CD14-positive monocyte (primary cell): ENCODE results near the gene UROS. TPM values are rescaled to one million over a fixed set of nuclear protein-coding genes. Genes with fewer than 3 reads are reported as not detected.

Source experiments
- DNase-seq, 3 donors: peaks; one replicate each; pipeline ENCODE4 v3.0.0-alpha.2; 2011 to 2022
- H2AFZ ChIP-seq: 2 replicates; pipeline ENCODE4 v1.6.0; 2012; ENCODE audit warnings: mild to moderate bottlenecking, low read depth, low read length, inconsistent platforms; ENCODE audit not compliant: insufficient read depth, poor library complexity, severe bottlenecking
- H3K27ac ChIP-seq, 2 donors: 1 replicate in 1 of 2; 2 replicates in 1 of 2; pipeline ENCODE4 v1.5.1; 2012 to 2013; ENCODE audit warnings: low read length in 2 of 2, control low read depth in 1 of 2, inconsistent platforms in 1 of 2, low read depth in 1 of 2, mild to moderate bottlenecking in 1 of 2
- H3K27me3 ChIP-seq, 2 donors: one replicate each; pipeline versions ENCODE4 v1.6.0 to v1.6.1; 2011 to 2013; ENCODE audit warnings: low read length in 2 of 2; ENCODE audit not compliant: control insufficient read depth in 2 of 2, insufficient read depth in 2 of 2
- H3K36me3 ChIP-seq, 2 donors: replicated peaks in 1 of 2; 1 replicate in 1 of 2; 2 replicates in 1 of 2; pipeline versions ENCODE4 v1.5.1 to v1.6.1; 2012 to 2013; ENCODE audit warnings: low read length in 2 of 2, control low read depth in 1 of 2, inconsistent platforms in 1 of 2, mild to moderate bottlenecking in 1 of 2; ENCODE audit not compliant: insufficient read depth in 2 of 2, control insufficient read depth in 1 of 2
- H3K4me1 ChIP-seq, 2 donors: 1 replicate in 1 of 2; 2 replicates in 1 of 2; pipeline versions ENCODE4 v1.5.1 to v1.6.1; 2012 to 2013; ENCODE audit warnings: low read length in 2 of 2, control low read depth in 1 of 2, inconsistent platforms in 1 of 2, mild to moderate bottlenecking in 1 of 2, moderate library complexity in 1 of 2; ENCODE audit not compliant: insufficient read depth in 2 of 2, control insufficient read depth in 1 of 2
- H3K4me2 ChIP-seq: replicated peaks from 2 replicates; pipeline ENCODE3; 2012; ENCODE audit warnings: low read length, moderate library complexity, mild to moderate bottlenecking; ENCODE audit not compliant: poor library complexity, severe bottlenecking; ENCODE audit errors: extremely low read depth
- H3K4me3 ChIP-seq, 3 experiments: fragments of 200-600 bp in 1 of 3; sonication (generic) in 1 of 3; replicated peaks in 1 of 3; 1 replicate in 2 of 3; 2 replicates in 1 of 3; pipeline ENCODE4 v1.5.1; 2011 to 2013; ENCODE audit warnings: low read length in 3 of 3, mild to moderate bottlenecking in 3 of 3, control low read depth in 2 of 3, low read depth in 2 of 3, inconsistent platforms in 1 of 3, moderate library complexity in 1 of 3
- H3K79me2 ChIP-seq: 2 replicates; pipeline ENCODE4 v1.6.0; 2012; ENCODE audit warnings: mild to moderate bottlenecking, control low read depth, inconsistent platforms, low read length, moderate library complexity; ENCODE audit not compliant: insufficient read depth
- H3K9ac ChIP-seq: 2 replicates; pipeline ENCODE4 v1.6.0; 2017; ENCODE audit warnings: low read length, mild to moderate bottlenecking; ENCODE audit not compliant: insufficient read depth, poor library complexity, severe bottlenecking
- H3K9me3 ChIP-seq, 2 donors: replicated peaks in 1 of 2; 1 replicate in 1 of 2; 2 replicates in 1 of 2; pipeline versions ENCODE4 v1.5.1 to v1.6.1; 2012 to 2013; ENCODE audit warnings: low read length in 2 of 2, control low read depth in 1 of 2; ENCODE audit not compliant: control insufficient read depth in 1 of 2, insufficient read depth in 1 of 2
- H4K20me1 ChIP-seq: 2 replicates; pipeline ENCODE4 v1.6.0; 2012; ENCODE audit warnings: mild to moderate bottlenecking, low read length, control low read depth, moderate library complexity; ENCODE audit not compliant: insufficient read depth
- H3K27ac Mint-ChIP-seq, 7 donors: one replicate each; pipeline ENCODE4 v1.8.0; 2020; ENCODE audit warnings: mild to moderate bottlenecking in 7 of 7, mixed read lengths in 7 of 7, moderate library complexity in 6 of 7, inconsistent platforms in 2 of 7
- H3K27me3 Mint-ChIP-seq, 3 donors: one replicate each; pipeline ENCODE4 v1.8.0; 2021 to 2022; ENCODE audit warnings: low read depth in 3 of 3, mild to moderate bottlenecking in 3 of 3, mixed read lengths in 3 of 3, moderate library complexity in 3 of 3, inconsistent platforms in 1 of 3
- H3K36me3 Mint-ChIP-seq, 2 donors: one replicate each; pipeline ENCODE4 v1.8.0; 2020; ENCODE audit warnings: mixed read lengths in 2 of 2, inconsistent platforms in 1 of 2, mild to moderate bottlenecking in 1 of 2
- H3K4me1 Mint-ChIP-seq: one replicate; pipeline ENCODE4 v1.8.0; 2020; ENCODE audit warnings: mild to moderate bottlenecking, mixed read lengths
- H3K4me3 Mint-ChIP-seq, 2 donors: one replicate each; pipeline ENCODE4 v1.8.0; 2020; ENCODE audit warnings: mild to moderate bottlenecking in 2 of 2, mixed read lengths in 2 of 2, moderate library complexity in 1 of 2
- H3K9me3 Mint-ChIP-seq, 7 donors: one replicate each; pipeline ENCODE4 v1.8.0; 2020 to 2022; ENCODE audit warnings: mixed read lengths in 7 of 7, mild to moderate bottlenecking in 6 of 7, moderate library complexity in 6 of 7, inconsistent platforms in 2 of 7
- WGBS: methylation state at CpG from one replicate; pipeline ENCODE4 v1.1.5; 2013; ENCODE audit warnings: missing lambda C conversion rate; ENCODE audit not compliant: insufficient coverage; 5-methylcytosine and 5-hydroxymethylcytosine counted together
- intact Hi-C, 2 donors: fragments of 100-400 bp; cut with micrococcal nuclease; formaldehyde crosslinking; loops; one replicate each; pipeline versions ENCODE4 v1.15.0 to v1.15.1; 2023
- polyA plus RNA-seq, 3 donors: library from polyadenylated mRNA; depleted of rRNA in 1 of 3; unstranded in 2 of 3; stranded (reverse) in 1 of 3; fragments of 300-500 nt in 2 of 3; fragments of >200 nt in 1 of 3; fragmentation: Illumina TruSeq in 2 of 3; gene quantifications; 1 replicate in 2 of 3; 2 replicates in 1 of 3; pipeline ENCODE4 v1.2.3, GENCODE V29; 2012 to 2021
- TF ChIP-seq, protein P1 (sequence below): fragments of 200-600 bp; IDR thresholded peaks from one replicate; pipeline ENCODE4 v1.8.0; 2022; ENCODE audit warnings: antibody characterized with exemption, mild to moderate bottlenecking

UROS gene
- polyA plus RNA-seq, 3 donors: 18.1 to 42.3 (median 39.8) TPM

- TF ChIP-seq, protein P1, sequence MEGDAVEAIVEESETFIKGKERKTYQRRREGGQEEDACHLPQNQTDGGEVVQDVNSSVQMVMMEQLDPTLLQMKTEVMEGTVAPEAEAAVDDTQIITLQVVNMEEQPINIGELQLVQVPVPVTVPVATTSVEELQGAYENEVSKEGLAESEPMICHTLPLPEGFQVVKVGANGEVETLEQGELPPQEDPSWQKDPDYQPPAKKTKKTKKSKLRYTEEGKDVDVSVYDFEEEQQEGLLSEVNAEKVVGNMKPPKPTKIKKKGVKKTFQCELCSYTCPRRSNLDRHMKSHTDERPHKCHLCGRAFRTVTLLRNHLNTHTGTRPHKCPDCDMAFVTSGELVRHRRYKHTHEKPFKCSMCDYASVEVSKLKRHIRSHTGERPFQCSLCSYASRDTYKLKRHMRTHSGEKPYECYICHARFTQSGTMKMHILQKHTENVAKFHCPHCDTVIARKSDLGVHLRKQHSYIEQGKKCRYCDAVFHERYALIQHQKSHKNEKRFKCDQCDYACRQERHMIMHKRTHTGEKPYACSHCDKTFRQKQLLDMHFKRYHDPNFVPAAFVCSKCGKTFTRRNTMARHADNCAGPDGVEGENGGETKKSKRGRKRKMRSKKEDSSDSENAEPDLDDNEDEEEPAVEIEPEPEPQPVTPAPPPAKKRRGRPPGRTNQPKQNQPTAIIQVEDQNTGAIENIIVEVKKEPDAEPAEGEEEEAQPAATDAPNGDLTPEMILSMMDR: no peak
- no peaks in the 10 kb centered on the region for H3K27me3 ChIP-seq
- no peak for DNase-seq
Measured at GRCh38 chr10:125783957-125784356, 39.1 kb downstream of the UROS start.

DNA sequence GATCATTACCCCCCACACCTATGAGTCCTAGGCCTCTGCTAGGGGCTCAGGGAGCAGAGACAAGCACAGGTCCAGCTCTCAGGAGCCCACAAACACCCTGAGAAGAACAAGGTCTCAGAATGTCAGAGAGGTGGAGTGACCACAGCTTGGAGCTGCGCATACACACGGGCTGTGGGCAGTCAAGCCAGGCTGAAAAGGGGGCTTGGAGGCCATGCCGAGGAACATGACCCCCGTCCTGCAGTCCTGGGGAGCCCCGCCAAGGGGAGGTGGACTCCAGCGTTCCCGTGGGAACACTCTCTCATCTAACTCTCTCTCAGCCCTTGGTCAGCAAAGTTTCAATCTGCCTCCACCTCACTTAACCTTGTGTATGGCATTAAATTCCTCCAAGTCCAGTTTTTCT is 39.6 kb downstream of the UROS start:
- no peak for DNase-seq
- H3K4me2 ChIP-seq: no peak overlapping the region
- H3K36me3 Mint-ChIP-seq: peaks cover 6 to 10% of the 10 kb centered on the region in 2 donors
- H3K9ac ChIP-seq: no peak overlapping the region
- H2AFZ ChIP-seq: no peak overlapping the region
- intact Hi-C loops: no loop called here
- peaks cover 0 to 4% (median 3%) of the 10 kb centered on the region in 3 donors for H3K27me3 Mint-ChIP-seq
- WGBS: 98% methylated on average over 7 of the region's 7 CpGs
- no peaks in the 10 kb centered on the region for H3K9me3 ChIP-seq
- TF ChIP-seq, protein P1: no peak
- H3K4me1 Mint-ChIP-seq: peaks cover 2% of the 10 kb centered on the region
- H3K27me3 ChIP-seq: no peaks in the 10 kb centered on the region
- H3K4me3 ChIP-seq: no peak overlapping the region
- no peaks in the 10 kb centered on the region for H4K20me1 ChIP-seq
- H3K9me3 Mint-ChIP-seq: peaks cover 0 to 3% (median 2%) of the 10 kb centered on the region in 7 donors
- peaks cover 0 to 12% of the 10 kb centered on the region in 2 donors for H3K36me3 ChIP-seq
- H3K27ac Mint-ChIP-seq: no peak overlapping the region
- H3K4me1 ChIP-seq: no peaks in the 10 kb centered on the region
- no peaks in the 10 kb centered on the region for H3K79me2 ChIP-seq
- H3K27ac ChIP-seq: no peak overlapping the region
- H3K4me3 Mint-ChIP-seq: no peak overlapping the region

More at GRCh38 chr10:125783957-125784356, 39.1 kb downstream of the UROS start:
- Mint-ChIP-seq H3K27me3 (peaks cover 0 to 4% (median 3%) of the 10 kb centered on the region in 3 donors), H3K4me3 (no peak overlapping the region), H3K9me3 (peaks cover 0 to 3% (median 2%) of the 10 kb centered on the region in 7 donors), H3K27ac (no peak overlapping the region), H3K36me3 (peaks cover 12 to 15% of the 10 kb centered on the region in 2 donors), H3K4me1 (peaks cover 2% of the 10 kb centered on the region)
- Histone ChIP-seq H3K36me3 (peaks cover 2 to 17% of the 10 kb centered on the region in 2 donors), H3K9ac (no peak overlapping the region), H3K27ac (no peak overlapping the region), H3K9me3 (no peaks in the 10 kb centered on the region), H4K20me1 (no peaks in the 10 kb centered on the region), H3K4me2 (no peak overlapping the region), H3K79me2 (no peaks in the 10 kb centered on the region), H2AFZ (no peak overlapping the region), H3K4me1 (no peaks in the 10 kb centered on the region), H3K4me3 (no peak overlapping the region)
- 0% methylated on average over 1 of the region's 6 CpGs for WGBS
- intact Hi-C loops: no loop called here
